Progenitor cell of endocrine pancreas (in vitro differentiated cells): ENCODE results near the gene MPV17L. TPM values are rescaled to one million over a fixed set of nuclear protein-coding genes. Genes with fewer than 3 reads are reported as not detected.

Experiments used
- DNase-seq: peaks from one replicate; pipeline ENCODE4 v3.0.0; 2021; ENCODE audit warnings: low spot score; ENCODE audit not compliant: unreplicated experiment
- H3K27ac Mint-ChIP-seq: 2 replicates; pipeline ENCODE4 v1.8.0; 2021; ENCODE audit warnings: mild to moderate bottlenecking, moderate library complexity, mixed read lengths
- H3K27me3 Mint-ChIP-seq: 2 replicates; pipeline ENCODE4 v1.8.0; 2021; ENCODE audit warnings: mixed read lengths
- H3K36me3 Mint-ChIP-seq: 2 replicates; pipeline ENCODE4 v1.8.0; 2022; ENCODE audit warnings: mixed read lengths; ENCODE audit not compliant: insufficient read depth
- H3K4me1 Mint-ChIP-seq: 2 replicates; pipeline ENCODE4 v1.8.0; 2021; ENCODE audit warnings: low read depth, mixed read lengths
- H3K4me3 Mint-ChIP-seq: 2 replicates; pipeline ENCODE4 v1.8.0; 2021; ENCODE audit warnings: low read depth, mild to moderate bottlenecking, moderate library complexity, mixed read lengths
- H3K9me3 Mint-ChIP-seq: 2 replicates; pipeline ENCODE4 v1.8.0; 2021; ENCODE audit warnings: low read depth, mixed read lengths
- total RNA-seq: library from RNA; stranded (reverse); gene quantifications from 2 replicates; pipeline ENCODE4 v1.2.1, GENCODE V29; 2021
- TF ChIP-seq, protein P1 (sequence below): fragments of 200-600 bp; sonication (generic); IDR thresholded peaks from one replicate; pipeline ENCODE4 v1.5.0; 2021; ENCODE audit warnings: antibody characterized with exemption, mild to moderate bottlenecking; ENCODE audit not compliant: unreplicated experiment

MPV17L gene
- total RNA-seq, 1 donor from 2014 or later: 37.6 TPM

DNA sequence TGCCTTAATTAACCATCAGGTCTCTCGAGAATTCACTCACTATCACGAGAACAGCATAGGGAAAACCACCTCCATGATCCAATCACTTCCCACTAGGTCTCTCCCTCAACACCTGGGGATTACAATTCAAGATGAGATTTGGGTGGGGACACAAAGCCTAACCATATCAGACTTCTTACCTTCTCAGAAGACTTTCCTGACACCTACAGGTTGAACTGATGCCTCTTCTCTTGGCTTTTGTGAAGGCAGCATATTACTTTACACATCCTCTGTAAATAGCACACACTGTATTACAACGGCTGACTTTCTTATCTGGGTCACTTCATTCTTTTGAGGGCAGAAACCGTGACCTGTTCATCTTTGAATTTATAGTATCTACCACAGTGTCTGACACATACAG is 62.4 kb downstream of the MPV17L start:
- no peaks in the 10 kb centered on the region for H3K36me3 Mint-ChIP-seq
- TF ChIP-seq, protein P1, sequence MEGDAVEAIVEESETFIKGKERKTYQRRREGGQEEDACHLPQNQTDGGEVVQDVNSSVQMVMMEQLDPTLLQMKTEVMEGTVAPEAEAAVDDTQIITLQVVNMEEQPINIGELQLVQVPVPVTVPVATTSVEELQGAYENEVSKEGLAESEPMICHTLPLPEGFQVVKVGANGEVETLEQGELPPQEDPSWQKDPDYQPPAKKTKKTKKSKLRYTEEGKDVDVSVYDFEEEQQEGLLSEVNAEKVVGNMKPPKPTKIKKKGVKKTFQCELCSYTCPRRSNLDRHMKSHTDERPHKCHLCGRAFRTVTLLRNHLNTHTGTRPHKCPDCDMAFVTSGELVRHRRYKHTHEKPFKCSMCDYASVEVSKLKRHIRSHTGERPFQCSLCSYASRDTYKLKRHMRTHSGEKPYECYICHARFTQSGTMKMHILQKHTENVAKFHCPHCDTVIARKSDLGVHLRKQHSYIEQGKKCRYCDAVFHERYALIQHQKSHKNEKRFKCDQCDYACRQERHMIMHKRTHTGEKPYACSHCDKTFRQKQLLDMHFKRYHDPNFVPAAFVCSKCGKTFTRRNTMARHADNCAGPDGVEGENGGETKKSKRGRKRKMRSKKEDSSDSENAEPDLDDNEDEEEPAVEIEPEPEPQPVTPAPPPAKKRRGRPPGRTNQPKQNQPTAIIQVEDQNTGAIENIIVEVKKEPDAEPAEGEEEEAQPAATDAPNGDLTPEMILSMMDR: no peak
- H3K27me3 Mint-ChIP-seq: no peaks in the 10 kb centered on the region
- DNase-seq: no peak
- peaks cover 33% of the 10 kb centered on the region for H3K4me1 Mint-ChIP-seq
- H3K27ac Mint-ChIP-seq: no peak overlapping the region
- H3K4me3 Mint-ChIP-seq: no peak overlapping the region
- H3K9me3 Mint-ChIP-seq: no peaks in the 10 kb centered on the region

DNA sequence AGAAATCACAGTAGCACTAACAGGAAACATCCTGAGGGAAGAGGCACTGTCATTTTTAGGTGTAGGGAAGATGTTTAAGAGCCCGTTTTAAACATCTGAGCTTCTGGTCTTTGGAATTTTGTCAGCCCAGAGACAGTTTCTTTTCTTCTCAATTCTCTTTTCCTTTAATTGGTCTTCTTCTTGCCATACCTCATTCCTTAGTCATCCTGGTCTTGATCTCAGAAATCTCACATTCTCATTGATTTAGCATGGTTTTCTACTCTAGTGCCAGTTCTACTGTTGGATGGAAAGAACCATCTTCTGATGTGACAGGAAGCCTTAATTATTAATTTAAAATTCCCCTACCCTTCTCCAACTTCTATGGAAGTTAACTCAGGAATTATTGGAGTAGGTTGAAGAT is 64.2 kb downstream of the MPV17L start:
- Mint-ChIP-seq H3K4me3 (no peak overlapping the region), H3K27me3 (no peaks in the 10 kb centered on the region), H3K27ac (no peak overlapping the region), H3K36me3 (no peaks in the 10 kb centered on the region), H3K9me3 (no peaks in the 10 kb centered on the region), H3K4me1 (peaks cover 27% of the 10 kb centered on the region)
- DNase-seq: no peak
- TF ChIP-seq, protein P1: no peak

DNA sequence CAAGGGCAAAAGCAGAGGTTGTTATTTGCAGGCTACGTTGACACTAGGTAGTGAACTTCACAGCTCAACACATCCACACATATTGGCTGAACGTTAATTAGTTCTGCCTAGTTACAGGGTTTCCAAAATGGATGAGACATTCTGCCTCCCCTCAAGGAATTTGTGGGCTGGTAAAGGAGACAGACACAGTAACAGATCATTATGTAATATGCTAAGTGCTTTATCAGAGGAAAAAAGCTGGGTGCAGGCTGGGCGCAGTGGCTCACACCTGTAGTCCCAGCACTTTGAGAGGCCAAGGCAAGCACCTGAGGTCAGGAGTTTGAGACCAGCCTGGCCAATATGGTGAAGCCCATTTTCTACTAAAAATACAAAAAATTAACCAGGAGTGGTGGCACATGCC is 65.0 kb downstream of the MPV17L start:
- DNase-seq: no peak
- H3K4me3 Mint-ChIP-seq: no peak overlapping the region

DNA sequence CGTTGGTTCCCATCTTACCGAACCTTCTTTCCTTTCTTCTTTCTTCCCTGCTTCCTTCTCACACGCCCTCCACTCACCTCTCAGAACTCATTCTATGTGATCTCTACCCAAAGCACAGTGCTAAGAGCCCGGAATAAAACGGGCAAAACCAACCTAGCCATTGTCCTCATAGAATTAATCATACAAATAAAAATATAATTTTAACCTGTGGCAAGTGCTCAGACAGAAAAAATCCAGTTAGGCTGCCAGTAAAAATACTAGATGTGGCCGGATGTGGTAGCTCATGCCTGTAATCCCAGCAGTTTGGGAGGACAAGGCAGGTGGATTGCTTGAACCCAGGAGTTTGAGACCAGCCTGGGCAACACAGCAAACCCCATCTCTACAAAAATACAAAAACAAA is 65.8 kb downstream of the MPV17L start:
- Mint-ChIP-seq H3K27ac (no peak overlapping the region), H3K4me1 (peaks cover 14% of the 10 kb centered on the region), H3K27me3 (no peaks in the 10 kb centered on the region), H3K36me3 (no peaks in the 10 kb centered on the region), H3K9me3 (no peaks in the 10 kb centered on the region), H3K4me3 (no peak overlapping the region)
- no peak for DNase-seq
- TF ChIP-seq, protein P1: no peak

More for the DNA sequence above, 65.0 kb downstream of the MPV17L start:
- TF ChIP-seq, protein P1: no peak
- H3K36me3 Mint-ChIP-seq: no peaks in the 10 kb centered on the region
- peaks cover 22% of the 10 kb centered on the region for H3K4me1 Mint-ChIP-seq
- no peaks in the 10 kb centered on the region for H3K9me3 Mint-ChIP-seq
- H3K27me3 Mint-ChIP-seq: no peaks in the 10 kb centered on the region
- H3K27ac Mint-ChIP-seq: no peak overlapping the region

Other genes starting within 250 kb of the MPV17L start
- 5.3 and 8.5 TPM in 2 replicates for gene NPIPA5, start 17.5 kb upstream of the MPV17L start, total RNA-seq
- gene BMERB1, start 38.8 kb downstream of the MPV17L start, total RNA-seq: 13.5 and 16.1 TPM in 2 replicates
- 67.5 and 71.9 TPM in 2 replicates for gene MARF1, start 247.4 kb downstream of the MPV17L start, total RNA-seq